GM12864 (cell line): Measurements from ENCODE around the gene SLC25A28.

Experiments used
- DNase-seq: peaks from one replicate; pipeline ENCODE4 v3.0.0-alpha.2; 2011; ENCODE audit warnings: low read depth
- H3K4me3 ChIP-seq: 2 replicates; pipeline ENCODE4 v1.5.1; 2011; ENCODE audit warnings: mild to moderate bottlenecking, low read depth, low read length, control low read depth
- TF ChIP-seq, protein P1 (sequence below): IDR thresholded peaks from 2 replicates; pipeline ENCODE4 v1.5.1; 2011; ENCODE audit warnings: low read depth, mild to moderate bottlenecking, moderate library complexity, low read length, control low read depth, inconsistent platforms; ENCODE audit errors: missing control alignments

The SLC25A28 gene, protein sequence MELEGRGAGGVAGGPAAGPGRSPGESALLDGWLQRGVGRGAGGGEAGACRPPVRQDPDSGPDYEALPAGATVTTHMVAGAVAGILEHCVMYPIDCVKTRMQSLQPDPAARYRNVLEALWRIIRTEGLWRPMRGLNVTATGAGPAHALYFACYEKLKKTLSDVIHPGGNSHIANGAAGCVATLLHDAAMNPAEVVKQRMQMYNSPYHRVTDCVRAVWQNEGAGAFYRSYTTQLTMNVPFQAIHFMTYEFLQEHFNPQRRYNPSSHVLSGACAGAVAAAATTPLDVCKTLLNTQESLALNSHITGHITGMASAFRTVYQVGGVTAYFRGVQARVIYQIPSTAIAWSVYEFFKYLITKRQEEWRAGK

DNA sequence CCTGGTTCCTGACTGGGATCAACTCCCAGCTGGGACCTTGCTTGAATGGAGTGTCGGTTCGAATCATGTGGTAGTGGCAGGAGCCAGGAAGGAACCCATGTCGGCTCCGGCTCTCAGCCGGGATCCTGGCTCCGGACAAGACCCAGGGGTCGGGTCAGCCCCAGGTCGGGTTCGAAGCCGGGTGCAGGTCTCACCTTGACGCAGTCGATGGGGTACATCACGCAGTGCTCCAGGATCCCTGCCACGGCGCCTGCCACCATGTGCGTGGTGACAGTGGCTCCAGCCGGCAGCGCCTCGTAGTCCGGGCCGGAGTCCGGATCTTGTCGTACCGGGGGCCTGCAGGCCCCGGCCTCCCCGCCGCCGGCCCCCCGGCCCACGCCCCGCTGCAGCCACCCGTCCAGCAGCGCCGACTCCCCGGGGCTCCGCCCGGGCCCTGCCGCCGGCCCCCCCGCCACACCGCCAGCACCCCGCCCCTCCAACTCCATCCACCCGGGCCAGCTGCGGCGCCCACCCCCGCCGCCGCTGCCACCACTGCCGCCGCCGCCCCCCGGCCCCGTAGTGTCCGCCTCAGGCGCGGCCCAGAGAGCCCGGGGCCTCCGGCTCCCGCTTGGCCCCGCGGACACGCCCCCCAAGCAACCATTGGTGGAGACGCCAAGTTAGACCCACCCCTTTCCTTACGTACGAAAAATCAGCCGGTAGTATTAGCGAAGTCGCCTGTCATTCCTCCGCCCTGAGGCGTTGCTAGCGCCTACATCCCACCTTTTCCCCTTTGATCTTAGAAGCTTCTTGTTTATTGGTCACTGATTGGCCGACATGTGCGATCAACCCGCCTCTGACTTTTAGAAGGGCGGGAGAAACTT is at the start of gene SLC25A28:
Gene SLC25A28 (minus strand): TSS at position 589 of the 860 bp plus-strand sequence. CDS start 104 bp downstream, at position 485.
- peak; percentile 100 for DNase-seq
- TF ChIP-seq, protein P1, sequence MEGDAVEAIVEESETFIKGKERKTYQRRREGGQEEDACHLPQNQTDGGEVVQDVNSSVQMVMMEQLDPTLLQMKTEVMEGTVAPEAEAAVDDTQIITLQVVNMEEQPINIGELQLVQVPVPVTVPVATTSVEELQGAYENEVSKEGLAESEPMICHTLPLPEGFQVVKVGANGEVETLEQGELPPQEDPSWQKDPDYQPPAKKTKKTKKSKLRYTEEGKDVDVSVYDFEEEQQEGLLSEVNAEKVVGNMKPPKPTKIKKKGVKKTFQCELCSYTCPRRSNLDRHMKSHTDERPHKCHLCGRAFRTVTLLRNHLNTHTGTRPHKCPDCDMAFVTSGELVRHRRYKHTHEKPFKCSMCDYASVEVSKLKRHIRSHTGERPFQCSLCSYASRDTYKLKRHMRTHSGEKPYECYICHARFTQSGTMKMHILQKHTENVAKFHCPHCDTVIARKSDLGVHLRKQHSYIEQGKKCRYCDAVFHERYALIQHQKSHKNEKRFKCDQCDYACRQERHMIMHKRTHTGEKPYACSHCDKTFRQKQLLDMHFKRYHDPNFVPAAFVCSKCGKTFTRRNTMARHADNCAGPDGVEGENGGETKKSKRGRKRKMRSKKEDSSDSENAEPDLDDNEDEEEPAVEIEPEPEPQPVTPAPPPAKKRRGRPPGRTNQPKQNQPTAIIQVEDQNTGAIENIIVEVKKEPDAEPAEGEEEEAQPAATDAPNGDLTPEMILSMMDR, result no peak
- peak within 1 kb of the TSS; percentile 89 for H3K4me3 ChIP-seq

DNA sequence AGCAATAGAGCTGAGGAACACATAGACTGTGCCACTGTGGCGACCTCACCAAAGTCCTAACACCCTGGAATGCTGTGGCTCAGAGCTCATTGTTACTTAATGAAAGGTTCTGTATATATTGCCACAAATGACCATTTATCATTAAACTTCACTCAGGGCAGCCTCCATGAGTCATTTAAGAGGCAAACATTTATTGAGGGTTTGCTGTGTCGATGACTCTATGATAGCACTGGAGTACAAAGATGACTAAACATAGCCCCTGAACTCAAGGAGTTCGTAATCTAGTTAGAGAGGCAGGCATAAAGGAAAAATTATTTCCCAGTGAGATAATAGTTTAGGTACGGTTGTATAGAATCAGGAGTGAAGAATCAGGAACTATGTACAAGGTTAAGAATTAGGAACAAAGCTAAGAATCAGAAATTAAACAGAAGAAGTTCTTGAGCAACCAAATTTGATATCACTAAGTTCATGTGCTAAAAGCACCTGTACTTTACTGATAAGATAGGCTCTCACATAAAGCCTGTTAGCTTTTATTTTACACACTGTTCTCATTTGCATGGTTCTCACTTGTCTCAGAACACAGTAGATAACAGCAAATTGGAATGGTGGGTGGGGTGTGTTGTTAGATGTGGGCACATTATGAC is 47.0 kb upstream of the SLC25A28 start:
- TF ChIP-seq, protein P1, result no peak
- no peak overlapping the region for H3K4me3 ChIP-seq
- DNase-seq, result no peak

DNA sequence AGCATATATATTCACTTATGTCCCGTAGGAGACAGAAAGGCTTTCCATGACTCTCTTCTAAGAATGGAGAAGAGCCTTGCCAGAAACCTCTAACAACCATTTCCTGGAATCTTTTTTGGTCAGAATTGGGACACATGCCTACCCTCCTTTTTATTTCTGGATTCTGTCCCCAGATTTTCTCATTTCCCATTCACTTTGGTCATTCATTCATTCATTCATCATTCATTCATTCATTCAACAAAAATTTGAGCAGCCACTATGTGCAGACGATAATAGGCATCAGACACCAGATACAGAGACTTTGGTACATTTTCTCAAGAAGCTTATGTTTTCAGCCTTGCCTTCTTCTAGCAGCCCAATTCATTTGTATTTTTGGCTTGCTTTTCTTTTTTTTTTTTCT is 45.1 kb upstream of the SLC25A28 start:
- H3K4me3 ChIP-seq, result no peak overlapping the region
- TF ChIP-seq, protein P1, result no peak
- no peak for DNase-seq

DNA sequence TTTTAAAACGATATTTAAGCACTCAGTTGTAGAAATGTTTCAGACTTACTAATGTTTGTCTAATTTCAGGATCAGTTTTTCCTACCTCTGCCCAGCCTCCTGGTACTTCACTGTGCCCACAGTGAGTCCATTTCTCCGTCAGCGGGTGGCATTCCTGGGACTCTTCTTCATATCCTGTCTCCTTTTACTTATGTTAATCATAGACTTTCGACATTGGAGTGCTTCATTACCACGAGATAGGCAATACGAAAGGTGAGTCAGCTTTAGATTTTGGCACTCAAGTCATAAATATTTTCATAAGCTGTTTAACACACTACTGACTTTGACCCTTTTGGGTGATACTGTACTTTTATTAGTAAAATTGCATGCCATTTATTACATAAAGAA is 41.1 kb upstream of the SLC25A28 start:
- H3K4me3 ChIP-seq, result no peak overlapping the region
- DNase-seq, result no peak
- TF ChIP-seq, protein P1, result no peak

DNA sequence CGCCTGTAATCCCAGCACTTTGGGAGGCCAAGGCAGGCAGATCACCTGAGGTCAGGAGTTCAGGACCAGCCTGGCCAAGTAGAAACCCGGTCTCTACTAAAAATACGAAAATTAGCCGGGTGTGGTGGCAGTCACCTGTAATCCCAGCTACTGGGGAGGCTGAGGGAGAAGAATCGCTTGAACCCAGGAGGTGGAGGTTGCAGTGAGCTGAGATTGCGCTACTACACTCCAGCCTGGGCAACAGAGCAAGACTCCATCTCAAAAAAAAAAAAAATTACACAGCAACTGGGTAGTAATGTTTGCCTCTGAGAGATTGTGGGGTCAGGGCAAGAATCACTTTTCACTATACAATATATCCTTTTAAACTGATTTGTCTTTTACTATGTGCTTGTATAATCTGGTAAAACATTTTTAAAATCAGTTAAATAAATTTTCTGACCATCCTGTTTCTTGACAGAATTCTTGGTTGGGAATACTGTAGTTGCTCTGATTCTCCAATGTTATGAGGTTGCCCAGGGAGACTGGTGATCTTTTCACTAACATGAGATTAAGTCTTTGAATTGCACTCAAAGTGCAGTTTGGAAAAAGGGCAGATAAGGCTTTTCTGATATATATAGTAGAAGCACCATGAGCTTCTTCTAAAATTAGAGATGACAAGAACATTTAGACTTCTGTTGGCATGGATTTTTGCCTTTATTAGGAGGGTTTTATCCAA is 40.6 kb upstream of the SLC25A28 start:
- H3K4me3 ChIP-seq, result no peak overlapping the region; the same call in 1 of the 2 replicates
- TF ChIP-seq, protein P1, result no peak
- no peak for DNase-seq

DNA sequence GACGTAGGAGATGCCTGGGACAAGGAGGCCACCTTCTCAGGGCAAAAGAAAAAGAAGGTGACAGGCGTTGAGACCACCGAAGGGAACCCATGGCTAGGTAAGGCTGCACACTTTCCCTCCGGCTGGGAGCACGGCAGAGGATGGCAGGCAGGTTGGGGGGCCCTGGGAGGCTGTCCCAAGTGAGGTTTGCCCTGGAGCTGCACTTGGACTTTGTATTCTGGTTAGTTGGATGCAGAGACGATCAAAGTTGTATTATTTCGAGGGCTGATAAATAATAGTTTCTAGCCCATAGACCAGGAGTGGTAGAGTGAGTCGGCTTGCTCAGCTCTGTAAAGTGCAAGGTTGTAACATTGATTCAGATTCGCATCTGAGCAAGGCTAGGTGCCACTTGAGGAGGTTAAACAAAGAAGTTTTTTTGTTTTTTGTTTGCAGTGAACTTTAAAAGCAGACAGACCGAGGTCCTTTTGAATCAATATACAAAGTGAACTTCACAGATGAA is 39.7 kb upstream of the SLC25A28 start:
- DNase-seq, result no peak
- TF ChIP-seq, protein P1, result no peak
- peak overlapping the region; percentile 77 for H3K4me3 ChIP-seq
